Suppressor macrophage treated with lipopolysaccharide for 4 hours (primary cell): ENCODE data around the gene HS6ST2.
A peak's percentile ranks its signal among the peaks of the same experiment; 100 is the strongest.

Source experiments
- DNase-seq: peaks from one replicate; pipeline ENCODE4 v3.0.0-alpha.2; 2020

The HS6ST2 gene

GRCh38 chrX:132668178-132668577 is 290.3 kb downstream of the HS6ST2 start:
- DNase-seq: no peak

GRCh38 chrX:132665676-132666075 is 292.8 kb downstream of the HS6ST2 start:
- DNase-seq: no peak

- no peak for DNase-seq
Observed at GRCh38 chrX:132664273-132664672, 294.2 kb downstream of the HS6ST2 start.

- no peak for DNase-seq
Observed at GRCh38 chrX:132662844-132663243, 295.6 kb downstream of the HS6ST2 start.

GRCh38 chrX:132657876-132658275 is 300.6 kb downstream of the HS6ST2 start:
- DNase-seq: no peak

- no peak for DNase-seq
Observed at GRCh38 chrX:132652871-132653270, 305.6 kb downstream of the HS6ST2 start.

- no peak for DNase-seq
Observed at GRCh38 chrX:132651421-132652086, 306.9 kb downstream of the HS6ST2 start.

- no peak for DNase-seq
Observed at GRCh38 chrX:132648895-132649294, 309.5 kb downstream of the HS6ST2 start.

GRCh38 chrX:132639446-132639845 is 319.0 kb downstream of the HS6ST2 start:
- no peak for DNase-seq

- no peak for DNase-seq
Observed at GRCh38 chrX:132638313-132638712, 320.1 kb downstream of the HS6ST2 start.

GRCh38 chrX:132636080-132636479 is 322.3 kb downstream of the HS6ST2 start:
- peak; percentile 3 for DNase-seq

- no peak for DNase-seq
Observed at GRCh38 chrX:132634521-132634920, 323.9 kb downstream of the HS6ST2 start.

- peak; percentile 32 for DNase-seq
Observed at GRCh38 chrX:132631579-132632232, 326.7 kb downstream of the HS6ST2 start.

- DNase-seq: no peak
Observed at GRCh38 chrX:132624466-132624865, 334.0 kb downstream of the HS6ST2 start.

GRCh38 chrX:132623942-132624341 is 334.5 kb downstream of the HS6ST2 start:
- DNase-seq: no peak

GRCh38 chrX:132623300-132623699 is 335.1 kb downstream of the HS6ST2 start:
- DNase-seq: no peak

- DNase-seq: no peak
Observed at GRCh38 chrX:132622130-132622529, 336.3 kb downstream of the HS6ST2 start.

- DNase-seq: no peak
Observed at GRCh38 chrX:132618810-132619209, 339.6 kb downstream of the HS6ST2 start.

- peak; percentile 39 for DNase-seq
Observed at GRCh38 chrX:132615391-132616131, 342.9 kb downstream of the HS6ST2 start.

- no peak for DNase-seq
Observed at GRCh38 chrX:132614297-132614696, 344.1 kb downstream of the HS6ST2 start.

GRCh38 chrX:132613801-132614200 is 344.6 kb downstream of the HS6ST2 start:
- no peak for DNase-seq

GRCh38 chrX:132612821-132613564 is 345.4 kb downstream of the HS6ST2 start:
- peak; percentile 31 for DNase-seq

- DNase-seq: no peak
Observed at GRCh38 chrX:132610536-132610935, 347.9 kb downstream of the HS6ST2 start.
